ENCODE measurements around the gene TOR1AIP2.

- TF ChIP-seq RFX5 (IDR thresholded peaks at IDR 0.05; ENCODE audit: low read length): no peak
- no peak for TF ChIP-seq TAF1 (IDR thresholded peaks at IDR 0.05; ENCODE audit: borderline replicate concordance, low read depth, low read length)
- TF ChIP-seq REST (IDR thresholded peaks at IDR 0.05; ENCODE audit: low read depth, low read length): no peak
- no peak for TF ChIP-seq EZH2phosphoT487 (IDR thresholded peaks at IDR 0.05; ENCODE audit: borderline replicate concordance, low read depth)
- no peak for TF ChIP-seq SIN3A (IDR thresholded peaks at IDR 0.05; ENCODE audit: borderline replicate concordance, low read depth, low read length)
- no peak for TF ChIP-seq JUND (IDR thresholded peaks at IDR 0.05)
- TF ChIP-seq MAX (IDR thresholded peaks at IDR 0.05; ENCODE audit: low read depth): no peak
- TF ChIP-seq CTCF (IDR thresholded peaks at IDR 0.05): no peak
- TF ChIP-seq NFIC (IDR thresholded peaks at IDR 0.05; ENCODE audit: borderline replicate concordance): no peak
- TF ChIP-seq EP300 (IDR thresholded peaks at IDR 0.05; ENCODE audit: borderline replicate concordance in 1 of 2, low read depth in 1 of 2, low read length in 1 of 2): no peak
- TF ChIP-seq FOSL2 (IDR thresholded peaks at IDR 0.05; ENCODE audit: borderline replicate concordance, low read depth): no peak
- no peak for TF ChIP-seq NRF1 (IDR thresholded peaks at IDR 0.05; ENCODE audit: low read depth, low read length)
- no peak for TF ChIP-seq SMC3 (IDR thresholded peaks at IDR 0.05; ENCODE audit: low read depth, low read length)
These were observed 79.3 kb downstream of the TOR1AIP2 start for GRCh38 chr1:179798213-179798863.

All from SK-N-SH (cell line).